Measurements from ENCODE around the gene DPEP3.

GRCh38 chr16:67933805-67934204 lies 46.5 kb downstream of the DPEP3 start:
- no peak for TF ChIP-seq POLR2A (IDR thresholded peaks at IDR 0.05)
- TF ChIP-seq CTCF (IDR thresholded peaks at IDR 0.05) = no peak

Measured in body of pancreas (tissue), 4 donors.